Measurements from ENCODE around the gene MCM5. TPM values are rescaled to one million over a fixed set of nuclear protein-coding genes. Genes with fewer than 3 reads are reported as not detected.

MCM5 gene
- total and polyA plus RNA-seq, 4 donors = 6.7 to 104 (median 8.8) TPM

DNA sequence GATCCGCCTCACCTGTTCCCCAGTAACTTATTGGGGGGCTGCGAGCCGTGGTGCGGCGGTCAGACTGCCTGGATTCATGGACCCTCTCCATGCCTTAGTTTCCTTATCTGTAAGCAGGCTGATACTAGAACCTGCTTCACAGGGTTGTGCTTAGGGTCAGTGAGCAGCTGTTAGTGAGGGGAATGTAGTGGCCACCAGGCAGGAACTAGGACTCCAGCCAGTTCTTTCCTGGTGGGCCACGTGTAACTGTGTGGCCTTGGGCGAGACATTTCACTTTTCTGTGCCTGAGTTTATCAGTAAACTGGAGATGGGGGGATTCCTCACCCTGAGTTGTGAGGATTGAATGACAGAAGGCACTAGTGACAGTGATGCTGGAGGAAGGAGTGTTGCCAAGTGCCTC, 24.8 kb downstream of the MCM5 start:
- Histone ChIP-seq H3K4me1 (ENCODE audit: control insufficient read depth in 4 of 4, insufficient read depth in 4 of 4, low read length in 3 of 4) (no peaks in the 10 kb centered on the region), H3K27ac (ENCODE audit: low read depth in 1 of 2, low read length in 2 of 2) (no peak overlapping the region), H3K9ac (ENCODE audit: low read depth in 1 of 2, low read length in 2 of 2) (no peak overlapping the region), H3K36me3 (ENCODE audit: control insufficient read depth in 4 of 4, insufficient read depth in 3 of 4, low read depth in 1 of 4, low read length in 3 of 4) (peaks cover 5 to 28% (median 15%) of the 10 kb centered on the region in 4 donors), H3K9me3 (ENCODE audit: control insufficient read depth in 4 of 4, low read length in 3 of 4) (no peaks in the 10 kb centered on the region), H3K27me3 (ENCODE audit: control insufficient read depth in 4 of 4, insufficient read depth in 4 of 4, low read length in 3 of 4) (no peaks in the 10 kb centered on the region), H3K4me3 (ENCODE audit: low read depth in 1 of 3, low read length in 3 of 3) (no peak overlapping the region)
- no peak for TF ChIP-seq FOXA1 (IDR thresholded peaks at IDR 0.05)
- no peak for TF ChIP-seq JUND (IDR thresholded peaks at IDR 0.05)
- no peak for TF ChIP-seq TAF1 (conservative IDR thresholded peaks at IDR 0.05)
- no peak for TF ChIP-seq HNF4A (conservative IDR thresholded peaks at IDR 0.05)
- no peak for TF ChIP-seq FOXA2 (IDR thresholded peaks at IDR 0.05)
- TF ChIP-seq HNF4G (IDR thresholded peaks at IDR 0.05) = no peak
- TF ChIP-seq EGR1 (IDR thresholded peaks at IDR 0.05; ENCODE audit: low read depth in 2 of 2) = no peak
- TF ChIP-seq YY1 (IDR thresholded peaks at IDR 0.05) = no peak
- TF ChIP-seq, protein P1, sequence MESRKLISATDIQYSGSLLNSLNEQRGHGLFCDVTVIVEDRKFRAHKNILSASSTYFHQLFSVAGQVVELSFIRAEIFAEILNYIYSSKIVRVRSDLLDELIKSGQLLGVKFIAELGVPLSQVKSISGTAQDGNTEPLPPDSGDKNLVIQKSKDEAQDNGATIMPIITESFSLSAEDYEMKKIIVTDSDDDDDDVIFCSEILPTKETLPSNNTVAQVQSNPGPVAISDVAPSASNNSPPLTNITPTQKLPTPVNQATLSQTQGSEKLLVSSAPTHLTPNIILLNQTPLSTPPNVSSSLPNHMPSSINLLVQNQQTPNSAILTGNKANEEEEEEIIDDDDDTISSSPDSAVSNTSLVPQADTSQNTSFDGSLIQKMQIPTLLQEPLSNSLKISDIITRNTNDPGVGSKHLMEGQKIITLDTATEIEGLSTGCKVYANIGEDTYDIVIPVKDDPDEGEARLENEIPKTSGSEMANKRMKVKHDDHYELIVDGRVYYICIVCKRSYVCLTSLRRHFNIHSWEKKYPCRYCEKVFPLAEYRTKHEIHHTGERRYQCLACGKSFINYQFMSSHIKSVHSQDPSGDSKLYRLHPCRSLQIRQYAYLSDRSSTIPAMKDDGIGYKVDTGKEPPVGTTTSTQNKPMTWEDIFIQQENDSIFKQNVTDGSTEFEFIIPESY (IDR thresholded peaks at IDR 0.05) = no peak
- no peak for TF ChIP-seq RXRA (IDR thresholded peaks at IDR 0.05)
- no peak for TF ChIP-seq MAX (IDR thresholded peaks at IDR 0.05)
- TF ChIP-seq ATF3 (IDR thresholded peaks at IDR 0.05) = no peak
- TF ChIP-seq NR2F2 (IDR thresholded peaks at IDR 0.05) = no peak
- TF ChIP-seq, protein P2, sequence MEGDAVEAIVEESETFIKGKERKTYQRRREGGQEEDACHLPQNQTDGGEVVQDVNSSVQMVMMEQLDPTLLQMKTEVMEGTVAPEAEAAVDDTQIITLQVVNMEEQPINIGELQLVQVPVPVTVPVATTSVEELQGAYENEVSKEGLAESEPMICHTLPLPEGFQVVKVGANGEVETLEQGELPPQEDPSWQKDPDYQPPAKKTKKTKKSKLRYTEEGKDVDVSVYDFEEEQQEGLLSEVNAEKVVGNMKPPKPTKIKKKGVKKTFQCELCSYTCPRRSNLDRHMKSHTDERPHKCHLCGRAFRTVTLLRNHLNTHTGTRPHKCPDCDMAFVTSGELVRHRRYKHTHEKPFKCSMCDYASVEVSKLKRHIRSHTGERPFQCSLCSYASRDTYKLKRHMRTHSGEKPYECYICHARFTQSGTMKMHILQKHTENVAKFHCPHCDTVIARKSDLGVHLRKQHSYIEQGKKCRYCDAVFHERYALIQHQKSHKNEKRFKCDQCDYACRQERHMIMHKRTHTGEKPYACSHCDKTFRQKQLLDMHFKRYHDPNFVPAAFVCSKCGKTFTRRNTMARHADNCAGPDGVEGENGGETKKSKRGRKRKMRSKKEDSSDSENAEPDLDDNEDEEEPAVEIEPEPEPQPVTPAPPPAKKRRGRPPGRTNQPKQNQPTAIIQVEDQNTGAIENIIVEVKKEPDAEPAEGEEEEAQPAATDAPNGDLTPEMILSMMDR (IDR thresholded peaks at IDR 0.05; ENCODE audit: low read depth, low read length, missing input control) = no peak
- TF ChIP-seq, protein P3, sequence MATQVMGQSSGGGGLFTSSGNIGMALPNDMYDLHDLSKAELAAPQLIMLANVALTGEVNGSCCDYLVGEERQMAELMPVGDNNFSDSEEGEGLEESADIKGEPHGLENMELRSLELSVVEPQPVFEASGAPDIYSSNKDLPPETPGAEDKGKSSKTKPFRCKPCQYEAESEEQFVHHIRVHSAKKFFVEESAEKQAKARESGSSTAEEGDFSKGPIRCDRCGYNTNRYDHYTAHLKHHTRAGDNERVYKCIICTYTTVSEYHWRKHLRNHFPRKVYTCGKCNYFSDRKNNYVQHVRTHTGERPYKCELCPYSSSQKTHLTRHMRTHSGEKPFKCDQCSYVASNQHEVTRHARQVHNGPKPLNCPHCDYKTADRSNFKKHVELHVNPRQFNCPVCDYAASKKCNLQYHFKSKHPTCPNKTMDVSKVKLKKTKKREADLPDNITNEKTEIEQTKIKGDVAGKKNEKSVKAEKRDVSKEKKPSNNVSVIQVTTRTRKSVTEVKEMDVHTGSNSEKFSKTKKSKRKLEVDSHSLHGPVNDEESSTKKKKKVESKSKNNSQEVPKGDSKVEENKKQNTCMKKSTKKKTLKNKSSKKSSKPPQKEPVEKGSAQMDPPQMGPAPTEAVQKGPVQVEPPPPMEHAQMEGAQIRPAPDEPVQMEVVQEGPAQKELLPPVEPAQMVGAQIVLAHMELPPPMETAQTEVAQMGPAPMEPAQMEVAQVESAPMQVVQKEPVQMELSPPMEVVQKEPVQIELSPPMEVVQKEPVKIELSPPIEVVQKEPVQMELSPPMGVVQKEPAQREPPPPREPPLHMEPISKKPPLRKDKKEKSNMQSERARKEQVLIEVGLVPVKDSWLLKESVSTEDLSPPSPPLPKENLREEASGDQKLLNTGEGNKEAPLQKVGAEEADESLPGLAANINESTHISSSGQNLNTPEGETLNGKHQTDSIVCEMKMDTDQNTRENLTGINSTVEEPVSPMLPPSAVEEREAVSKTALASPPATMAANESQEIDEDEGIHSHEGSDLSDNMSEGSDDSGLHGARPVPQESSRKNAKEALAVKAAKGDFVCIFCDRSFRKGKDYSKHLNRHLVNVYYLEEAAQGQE (IDR thresholded peaks at IDR 0.05) = no peak
- WGBS = 91% methylated on average over 7 of the region's 7 CpGs
- DNase-seq (ENCODE audit: low spot score) = no peak

GRCh38 chr22:35425546-35425945, 25.6 kb downstream of the MCM5 start:
- H3K27ac ChIP-seq (ENCODE audit: low read depth in 1 of 2, low read length in 2 of 2) = no peak overlapping the region
- no peaks in the 10 kb centered on the region for H3K9me3 ChIP-seq (ENCODE audit: control insufficient read depth in 4 of 4, low read length in 3 of 4)
- H3K36me3 ChIP-seq (ENCODE audit: control insufficient read depth in 4 of 4, insufficient read depth in 3 of 4, low read depth in 1 of 4, low read length in 3 of 4) = peaks cover 5 to 23% (median 12%) of the 10 kb centered on the region in 4 donors
- no peak overlapping the region for H3K9ac ChIP-seq (ENCODE audit: low read depth in 1 of 2, low read length in 2 of 2)
- no peak overlapping the region for H3K4me3 ChIP-seq (ENCODE audit: low read depth in 1 of 3, low read length in 3 of 3)
- no peak for DNase-seq (ENCODE audit: low spot score)
- 97% methylated on average over 7 of the region's 7 CpGs for WGBS
- H3K4me1 ChIP-seq (ENCODE audit: control insufficient read depth in 4 of 4, insufficient read depth in 4 of 4, low read length in 3 of 4) = peaks cover 0 to 6% (median under 1%) of the 10 kb centered on the region in 4 donors
- H3K27me3 ChIP-seq (ENCODE audit: control insufficient read depth in 4 of 4, insufficient read depth in 4 of 4, low read length in 3 of 4) = no peaks in the 10 kb centered on the region
- TF ChIP-seq YY1 (IDR thresholded peaks at IDR 0.05) (no peak), SP1 (IDR thresholded peaks at IDR 0.05) (no peak), JUND (IDR thresholded peaks at IDR 0.05) (no peak), EGR1 (IDR thresholded peaks at IDR 0.05; ENCODE audit: low read depth in 2 of 2) (no peak), ATF3 (IDR thresholded peaks at IDR 0.05) (no peak), FOXA2 (IDR thresholded peaks at IDR 0.05) (no peak), TAF1 (conservative IDR thresholded peaks at IDR 0.05) (no peak), MAX (IDR thresholded peaks at IDR 0.05) (no peak), NR2F2 (IDR thresholded peaks at IDR 0.05) (no peak), FOXA1 (IDR thresholded peaks at IDR 0.05) (no peak), HNF4A (conservative IDR thresholded peaks at IDR 0.05) (no peak)
- TF ChIP-seq, protein P1 (IDR thresholded peaks at IDR 0.05) = no peak
- TF ChIP-seq, protein P3 (IDR thresholded peaks at IDR 0.05) = no peak

Measured in liver (tissue), 9 donors.